Panc1 (cell line): ENCODE results near the gene IPO13.
A peak's percentile ranks its signal among the peaks of the same experiment; 100 is the strongest.

ENCODE experiments used
- CTCF ChIP-seq: fragments of 450-650 bp; IDR thresholded peaks from 2 replicates; pipeline ENCODE4 v1.5.1; 2017; ENCODE audit warnings: mild to moderate bottlenecking
- POLR2AphosphoS5 ChIP-seq: IDR thresholded peaks from 2 replicates; pipeline ENCODE4 v1.6.1; 2012; ENCODE audit warnings: mild to moderate bottlenecking, low read depth, low read length, moderate library complexity
- SIN3A ChIP-seq: IDR thresholded peaks from 2 replicates; pipeline ENCODE4 v1.6.1; 2012; ENCODE audit warnings: low read depth, mild to moderate bottlenecking, low read length, moderate library complexity, borderline replicate concordance; ENCODE audit not compliant: insufficient read depth
- TF ChIP-seq, protein P1 (sequence below), 2 experiments: IDR thresholded peaks; 2 replicates each; pipeline ENCODE4 v1.6.1; 2011 to 2012; ENCODE audit warnings: low read depth in 2 of 2, control low read depth in 1 of 2, low read length in 1 of 2, mild to moderate bottlenecking in 1 of 2, moderate library complexity in 1 of 2; ENCODE audit not compliant: insufficient read depth in 1 of 2

DNA sequence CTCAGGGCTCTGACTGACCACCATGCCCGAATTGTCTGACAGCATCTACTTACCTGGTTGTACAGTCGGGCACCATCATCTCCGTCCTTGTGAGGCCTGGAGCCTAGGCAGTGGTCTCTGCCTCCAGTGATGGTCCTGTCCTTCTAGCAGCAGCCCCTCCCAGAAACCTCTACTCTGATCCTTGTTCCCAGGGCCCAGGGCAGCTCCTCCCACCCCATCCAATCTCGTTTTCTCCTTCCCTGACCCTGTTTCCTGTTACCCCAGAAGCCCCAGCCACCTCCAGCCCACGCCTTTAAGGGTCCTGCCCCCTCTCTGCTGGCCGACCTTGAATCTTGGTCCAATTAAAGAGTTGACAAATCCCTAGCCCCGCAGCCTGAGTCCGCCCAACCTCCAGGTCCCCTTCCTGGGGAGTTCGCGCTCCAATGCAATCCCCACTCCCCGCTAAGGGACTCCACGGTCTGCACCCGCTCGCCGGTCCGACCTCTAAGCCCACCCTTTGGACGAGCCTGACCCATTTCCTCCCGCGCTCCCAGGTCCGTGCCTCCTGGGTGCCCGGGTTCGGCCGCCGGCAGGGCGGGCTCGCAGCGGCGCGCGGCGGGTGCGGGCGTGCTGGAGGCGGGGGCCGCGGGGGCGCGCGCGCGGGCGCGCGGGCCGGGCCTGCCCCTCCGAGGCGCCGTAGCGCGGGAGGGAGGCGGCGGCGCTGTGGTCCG is 32.0 kb downstream of the IPO13 start, which contains the start of gene B4GALT2:
- no peak for TF ChIP-seq CTCF
- 0 out of 2 replicates have a peak, but pooled peaks have one; percentile 29 for TF ChIP-seq SIN3A
- TF ChIP-seq POLR2AphosphoS5: peak; percentile 38; the same call in 1 of the 2 replicates
- TF ChIP-seq, protein P1, sequence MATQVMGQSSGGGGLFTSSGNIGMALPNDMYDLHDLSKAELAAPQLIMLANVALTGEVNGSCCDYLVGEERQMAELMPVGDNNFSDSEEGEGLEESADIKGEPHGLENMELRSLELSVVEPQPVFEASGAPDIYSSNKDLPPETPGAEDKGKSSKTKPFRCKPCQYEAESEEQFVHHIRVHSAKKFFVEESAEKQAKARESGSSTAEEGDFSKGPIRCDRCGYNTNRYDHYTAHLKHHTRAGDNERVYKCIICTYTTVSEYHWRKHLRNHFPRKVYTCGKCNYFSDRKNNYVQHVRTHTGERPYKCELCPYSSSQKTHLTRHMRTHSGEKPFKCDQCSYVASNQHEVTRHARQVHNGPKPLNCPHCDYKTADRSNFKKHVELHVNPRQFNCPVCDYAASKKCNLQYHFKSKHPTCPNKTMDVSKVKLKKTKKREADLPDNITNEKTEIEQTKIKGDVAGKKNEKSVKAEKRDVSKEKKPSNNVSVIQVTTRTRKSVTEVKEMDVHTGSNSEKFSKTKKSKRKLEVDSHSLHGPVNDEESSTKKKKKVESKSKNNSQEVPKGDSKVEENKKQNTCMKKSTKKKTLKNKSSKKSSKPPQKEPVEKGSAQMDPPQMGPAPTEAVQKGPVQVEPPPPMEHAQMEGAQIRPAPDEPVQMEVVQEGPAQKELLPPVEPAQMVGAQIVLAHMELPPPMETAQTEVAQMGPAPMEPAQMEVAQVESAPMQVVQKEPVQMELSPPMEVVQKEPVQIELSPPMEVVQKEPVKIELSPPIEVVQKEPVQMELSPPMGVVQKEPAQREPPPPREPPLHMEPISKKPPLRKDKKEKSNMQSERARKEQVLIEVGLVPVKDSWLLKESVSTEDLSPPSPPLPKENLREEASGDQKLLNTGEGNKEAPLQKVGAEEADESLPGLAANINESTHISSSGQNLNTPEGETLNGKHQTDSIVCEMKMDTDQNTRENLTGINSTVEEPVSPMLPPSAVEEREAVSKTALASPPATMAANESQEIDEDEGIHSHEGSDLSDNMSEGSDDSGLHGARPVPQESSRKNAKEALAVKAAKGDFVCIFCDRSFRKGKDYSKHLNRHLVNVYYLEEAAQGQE (IDR thresholded peaks at IDR 0.05; ENCODE audit: insufficient read depth in 1 of 2, low read depth in 2 of 2, low read length in 1 of 2): no peak
